ENCODE data around the gene MCOLN3. TPM values are rescaled to one million over a fixed set of nuclear protein-coding genes. Genes with fewer than 3 reads are reported as not detected.

MCOLN3 gene
- total and polyA plus RNA-seq, 2 of the 4 experiments (the other 2 are of a cell fraction): 0.03 TPM; not detected in 1

DNA sequence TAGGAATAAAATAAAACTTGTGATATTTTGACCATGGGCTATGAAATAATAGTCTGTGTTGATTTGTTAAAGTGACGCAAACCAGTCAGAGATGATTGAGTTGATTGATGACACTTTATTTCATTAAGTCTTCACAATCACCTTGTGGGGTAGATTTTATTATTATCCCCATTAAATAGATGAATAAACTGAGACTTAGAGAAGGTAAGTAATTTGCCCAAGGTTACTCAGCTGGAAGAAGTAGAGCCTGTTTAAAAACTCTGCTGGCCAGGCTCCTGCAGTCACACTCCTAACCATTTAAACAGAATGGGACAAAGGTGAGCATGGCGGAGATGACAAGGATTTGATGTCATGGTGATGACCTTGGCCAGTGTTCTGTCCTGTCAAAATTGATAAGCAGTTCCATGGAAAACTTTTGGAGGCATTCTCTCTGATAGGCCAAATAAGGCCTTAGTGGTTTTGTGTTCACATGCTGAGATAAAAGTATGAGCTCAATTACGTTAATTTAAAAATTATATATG lies 22.7 kb upstream of the MCOLN3 start:
- Histone ChIP-seq H4K91ac (ENCODE audit: insufficient read depth, low read depth, low read length) (no peak overlapping the region), H2AK5ac (ENCODE audit: low read depth, low read length) (no peak overlapping the region), H2AK9ac (replicated peaks; ENCODE audit: low read depth, low read length, poor library complexity) (no peak overlapping the region), H2BK20ac (ENCODE audit: low read depth, low read length) (no peak overlapping the region), H4K8ac (ENCODE audit: low read depth in 2 of 2, low read length in 2 of 2) (no peak overlapping the region), H4K5ac (ENCODE audit: low read depth, low read length) (no peak overlapping the region), H3K79me1 (ENCODE audit: low read depth in 1 of 2, low read length in 2 of 2) (no peaks in the 10 kb centered on the region), H3K9me1 (ENCODE audit: insufficient read depth, low read length) (no peaks in the 10 kb centered on the region), H3K23ac (ENCODE audit: low read depth, low read length) (no peak overlapping the region), H3K4me3 (ENCODE audit: insufficient read depth, low read depth, low read length) (no peak overlapping the region), H3K9ac (ENCODE audit: low read depth, low read length) (no peak overlapping the region), H3K27me3 (ENCODE audit: control insufficient read depth, insufficient read depth, low read length) (peaks cover 6% of the 10 kb centered on the region), H4K20me1 (ENCODE audit: insufficient read depth, low read length) (no peaks in the 10 kb centered on the region), H2AFZ (replicated peaks; ENCODE audit: low read length, poor library complexity) (no peak overlapping the region), H3K4me2 (ENCODE audit: low read depth, low read length) (no peak overlapping the region), H3K14ac (replicated peaks; ENCODE audit: low read depth, low read length) (no peak overlapping the region), H3K56ac (ENCODE audit: extremely low read depth, insufficient read depth, low read length) (no peak overlapping the region), H3K18ac (ENCODE audit: low read depth, low read length) (no peak overlapping the region), H3K4ac (ENCODE audit: low read depth, low read length) (no peak overlapping the region), H3K36me3 (ENCODE audit: control insufficient read depth, insufficient read depth, low read length) (no peaks in the 10 kb centered on the region), H2BK15ac (ENCODE audit: low read depth, low read length) (no peak overlapping the region), H3K4me1 (ENCODE audit: control insufficient read depth, insufficient read depth, low read length) (no peaks in the 10 kb centered on the region), H3K27ac (ENCODE audit: insufficient read depth, low read length) (no peak overlapping the region), H3K9me3 (ENCODE audit: control insufficient read depth, insufficient read depth, low read length) (peaks cover 6% of the 10 kb centered on the region), H2BK120ac (ENCODE audit: low read depth, low read length) (no peak overlapping the region), H2BK5ac (ENCODE audit: low read depth, low read length, poor library complexity, severe bottlenecking) (no peak overlapping the region)
- ChIA-PET CTCF (no interaction called here), POLR2A (ENCODE audit: unreplicated experiment) (no interaction called here)
- BruUV-seq (replicated peaks): no TSS peak
- dilution Hi-C loops (cut with HindIII; ENCODE audit: low sequenced_read_pairs, unreplicated experiment): no loop called here
- ATAC-seq (ENCODE audit: low read depth) (no peak), DNase-seq (no peak)
- TF ChIP-seq RCOR1 (IDR thresholded peaks at IDR 0.05; ENCODE audit: insufficient replicate concordance, low read length) (no peak), MAZ (IDR thresholded peaks at IDR 0.05; ENCODE audit: borderline replicate concordance, low read depth, low read length) (no peak), RAD21 (IDR thresholded peaks at IDR 0.05; ENCODE audit: low read length) (no peak), RFX5 (IDR thresholded peaks at IDR 0.05; ENCODE audit: low read depth, low read length) (no peak), FOS (IDR thresholded peaks at IDR 0.05; ENCODE audit: low read depth, low read length) (no peak), NFE2L2 (IDR thresholded peaks at IDR 0.05; ENCODE audit: low read depth, low read length) (no peak), POLR2A (IDR thresholded peaks at IDR 0.05; ENCODE audit: low read depth, low read length) (no peak), SMC3 (IDR thresholded peaks at IDR 0.05; ENCODE audit: low read depth, low read length) (no peak), CHD1 (IDR thresholded peaks at IDR 0.05; ENCODE audit: low read depth, low read length) (no peak), CEBPB (IDR thresholded peaks at IDR 0.05; ENCODE audit: low read depth, low read length) (no peak), BHLHE40 (IDR thresholded peaks at IDR 0.05; ENCODE audit: low read depth, low read length) (no peak), MXI1 (IDR thresholded peaks at IDR 0.05; ENCODE audit: borderline replicate concordance, low read depth, low read length) (no peak), MAFK (IDR thresholded peaks at IDR 0.05; ENCODE audit: low read depth, low read length) (no peak)
- TF ChIP-seq, protein P1, sequence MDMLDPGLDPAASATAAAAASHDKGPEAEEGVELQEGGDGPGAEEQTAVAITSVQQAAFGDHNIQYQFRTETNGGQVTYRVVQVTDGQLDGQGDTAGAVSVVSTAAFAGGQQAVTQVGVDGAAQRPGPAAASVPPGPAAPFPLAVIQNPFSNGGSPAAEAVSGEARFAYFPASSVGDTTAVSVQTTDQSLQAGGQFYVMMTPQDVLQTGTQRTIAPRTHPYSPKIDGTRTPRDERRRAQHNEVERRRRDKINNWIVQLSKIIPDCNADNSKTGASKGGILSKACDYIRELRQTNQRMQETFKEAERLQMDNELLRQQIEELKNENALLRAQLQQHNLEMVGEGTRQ (IDR thresholded peaks at IDR 0.05; ENCODE audit: low read depth, low read length): no peak
- TF ChIP-seq, protein P2, sequence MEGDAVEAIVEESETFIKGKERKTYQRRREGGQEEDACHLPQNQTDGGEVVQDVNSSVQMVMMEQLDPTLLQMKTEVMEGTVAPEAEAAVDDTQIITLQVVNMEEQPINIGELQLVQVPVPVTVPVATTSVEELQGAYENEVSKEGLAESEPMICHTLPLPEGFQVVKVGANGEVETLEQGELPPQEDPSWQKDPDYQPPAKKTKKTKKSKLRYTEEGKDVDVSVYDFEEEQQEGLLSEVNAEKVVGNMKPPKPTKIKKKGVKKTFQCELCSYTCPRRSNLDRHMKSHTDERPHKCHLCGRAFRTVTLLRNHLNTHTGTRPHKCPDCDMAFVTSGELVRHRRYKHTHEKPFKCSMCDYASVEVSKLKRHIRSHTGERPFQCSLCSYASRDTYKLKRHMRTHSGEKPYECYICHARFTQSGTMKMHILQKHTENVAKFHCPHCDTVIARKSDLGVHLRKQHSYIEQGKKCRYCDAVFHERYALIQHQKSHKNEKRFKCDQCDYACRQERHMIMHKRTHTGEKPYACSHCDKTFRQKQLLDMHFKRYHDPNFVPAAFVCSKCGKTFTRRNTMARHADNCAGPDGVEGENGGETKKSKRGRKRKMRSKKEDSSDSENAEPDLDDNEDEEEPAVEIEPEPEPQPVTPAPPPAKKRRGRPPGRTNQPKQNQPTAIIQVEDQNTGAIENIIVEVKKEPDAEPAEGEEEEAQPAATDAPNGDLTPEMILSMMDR (conservative IDR thresholded peaks at IDR 0.05; ENCODE audit: low read depth, low read length): no peak
- TF ChIP-seq, protein P3, sequence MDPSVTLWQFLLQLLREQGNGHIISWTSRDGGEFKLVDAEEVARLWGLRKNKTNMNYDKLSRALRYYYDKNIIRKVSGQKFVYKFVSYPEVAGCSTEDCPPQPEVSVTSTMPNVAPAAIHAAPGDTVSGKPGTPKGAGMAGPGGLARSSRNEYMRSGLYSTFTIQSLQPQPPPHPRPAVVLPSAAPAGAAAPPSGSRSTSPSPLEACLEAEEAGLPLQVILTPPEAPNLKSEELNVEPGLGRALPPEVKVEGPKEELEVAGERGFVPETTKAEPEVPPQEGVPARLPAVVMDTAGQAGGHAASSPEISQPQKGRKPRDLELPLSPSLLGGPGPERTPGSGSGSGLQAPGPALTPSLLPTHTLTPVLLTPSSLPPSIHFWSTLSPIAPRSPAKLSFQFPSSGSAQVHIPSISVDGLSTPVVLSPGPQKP (IDR thresholded peaks at IDR 0.05; ENCODE audit: borderline replicate concordance, low read depth, low read length): no peak
- intact Hi-C loops (cut with micrococcal nuclease): no loop called here
- in situ Hi-C loops (cut with MboI; ENCODE audit: low sequenced_read_pairs): no loop called here
- no CpG with 5 or more reads among the region's 3 CpGs for WGBS, 2 experiments (ENCODE audit: extremely low coverage in 2 of 2, insufficient read length in 1 of 2)

Data from IMR-90 (cell line).